ENCODE measurements around the gene ZNF682. TPM values are rescaled to one million over a fixed set of nuclear protein-coding genes. Genes with fewer than 3 reads are reported as not detected.

ZNF682 gene
- total RNA-seq, 1 experiment from 2014 or later, result 20.5 TPM

GRCh38 chr19:20035935-20036334, 3.4 kb downstream of the ZNF682 start:
- Mint-ChIP-seq H3K27ac (no peak overlapping the region), H3K27me3 (ENCODE audit: low read depth) (no peaks in the 10 kb centered on the region), H3K36me3 (peaks cover 22% of the 10 kb centered on the region), H3K4me1 (peaks cover 17% of the 10 kb centered on the region), H3K9me3 (peaks cover under 1% of the 10 kb centered on the region; the same call in 1 of the 2 replicates), H3K4me3 (no peak overlapping the region)
- TF ChIP-seq OVOL2 (CRISPR knock-in tag; IDR thresholded peaks at IDR 0.05; ENCODE audit: borderline replicate concordance) (no peak), ZNF138 (CRISPR knock-in tag; conservative IDR thresholded peaks at IDR 0.05) (no peak), HMGXB4 (CRISPR knock-in tag; IDR thresholded peaks at IDR 0.05) (no peak), IRF2 (CRISPR knock-in tag; IDR thresholded peaks at IDR 0.05; ENCODE audit: borderline replicate concordance, low read depth) (no peak), ZNF416 (CRISPR knock-in tag; IDR thresholded peaks at IDR 0.05) (no peak), CREM (CRISPR knock-in tag; IDR thresholded peaks at IDR 0.05) (no peak), FOXK1 (CRISPR knock-in tag; IDR thresholded peaks at IDR 0.05) (no peak), AFF4 (CRISPR knock-in tag; IDR thresholded peaks at IDR 0.05; ENCODE audit: borderline replicate concordance) (no peak), TCF7 (CRISPR knock-in tag; IDR thresholded peaks at IDR 0.05; ENCODE audit: low read depth) (no peak), PRDM15 (CRISPR knock-in tag; IDR thresholded peaks at IDR 0.05) (no peak), KAT7 (CRISPR knock-in tag; IDR thresholded peaks at IDR 0.05; ENCODE audit: borderline replicate concordance) (no peak), FOXP4 (CRISPR knock-in tag; IDR thresholded peaks at IDR 0.05) (no peak), FOXJ3 (CRISPR knock-in tag; IDR thresholded peaks at IDR 0.05; ENCODE audit: borderline replicate concordance) (no peak), SOX15 (CRISPR knock-in tag; IDR thresholded peaks at IDR 0.05) (no peak), MLX (CRISPR knock-in tag; IDR thresholded peaks at IDR 0.05) (no peak), ZNF263 (CRISPR knock-in tag; IDR thresholded peaks at IDR 0.05; ENCODE audit: low read depth) (no peak), NFYB (CRISPR knock-in tag; conservative IDR thresholded peaks at IDR 0.05; ENCODE audit: low read depth) (no peak), ZNF512 (CRISPR knock-in tag; IDR thresholded peaks at IDR 0.05; ENCODE audit: borderline replicate concordance) (no peak), JUN (CRISPR knock-in tag; IDR thresholded peaks at IDR 0.05) (no peak), EMX1 (CRISPR knock-in tag; IDR thresholded peaks at IDR 0.05) (no peak)
- no peak for DNase-seq (ENCODE audit: low spot score)
- ChIA-PET CTCF (no interaction called here), POLR2A (no interaction called here)
- no peak for ATAC-seq

All from WTC11 (cell line).